H1 (cell line): ENCODE data around the gene STX11. TPM values are rescaled to one million over a fixed set of nuclear protein-coding genes. Genes with fewer than 3 reads are reported as not detected.

ENCODE experiments used
- CTCF ChIA-PET: fragments of 300-600 bp; sonication (Branson Sonifier 250); formaldehyde crosslinking; loops from one replicate; lab custom pipeline; 2021; ENCODE audit not compliant: partially characterized antibody; lab: Charles Lee
- POLR2A ChIA-PET: fragments of 300-600 bp; sonication (Branson Sonifier 250); formaldehyde crosslinking; loops from one replicate; lab custom pipeline; 2021; ENCODE audit warnings: inconsistent platforms; ENCODE audit not compliant: partially characterized antibody; lab: Charles Lee
- DNase-seq, 2 experiments: peaks; one replicate each; pipeline versions ENCODE4 v3.0.0 to v3.0.0-alpha.2; 2010 to 2022; ENCODE audit warnings: low spot score in 2 of 2, low read depth in 1 of 2, mixed read lengths in 1 of 2
- FAIRE-seq: peaks from 2 replicates; lab custom pipeline; 2011; peaks lifted over from hg19 to GRCh38; lab: Jason Lieb, UNC
- H2AFZ ChIP-seq: 2 replicates; pipeline ENCODE4 v1.8.1; 2012; ENCODE audit warnings: low read length, inconsistent platforms
- H2AK5ac ChIP-seq: 2 replicates; pipeline ENCODE4 v1.6.1; 2013; ENCODE audit warnings: low read depth, low read length
- H2BK120ac ChIP-seq: replicated peaks from 2 replicates; pipeline ENCODE3; 2013; ENCODE audit warnings: low read depth, low read length, inconsistent platforms
- H2BK12ac ChIP-seq: 2 replicates; pipeline ENCODE4 v1.6.1; 2013; ENCODE audit warnings: low read depth, low read length
- H2BK15ac ChIP-seq: 2 replicates; pipeline ENCODE4 v1.6.1; 2013; ENCODE audit warnings: low read length
- H2BK20ac ChIP-seq: 2 replicates; pipeline ENCODE4 v1.6.1; 2013; ENCODE audit warnings: low read length
- H2BK5ac ChIP-seq: 2 replicates; pipeline ENCODE4 v1.6.1; 2013; ENCODE audit warnings: low read depth, low read length
- H3K14ac ChIP-seq: 2 replicates; pipeline ENCODE4 v1.6.1; 2013; ENCODE audit warnings: inconsistent platforms; ENCODE audit not compliant: insufficient read length
- H3K18ac ChIP-seq: 2 replicates; pipeline ENCODE4 v1.6.1; 2013; ENCODE audit warnings: low read length; ENCODE audit errors: extremely low read depth
- H3K23ac ChIP-seq: 2 replicates; pipeline ENCODE4 v1.6.1; 2013; ENCODE audit warnings: inconsistent platforms; ENCODE audit not compliant: insufficient read length
- H3K23me2 ChIP-seq: 2 replicates; pipeline ENCODE4 v1.6.1; 2013; ENCODE audit warnings: low read depth, low read length
- H3K27ac ChIP-seq: 2 replicates; pipeline ENCODE4 v1.6.1; 2011; ENCODE audit warnings: low read depth, low read length, inconsistent platforms
- H3K27me3 ChIP-seq, 4 experiments: replicated peaks in 1 of 4; 1 replicate in 1 of 4; 2 replicates in 3 of 4; pipeline versions ENCODE4 v1.6.1 to v1.8.1; 2011 to 2013; ENCODE audit warnings: low read length in 3 of 4, mild to moderate bottlenecking in 3 of 4, inconsistent platforms in 2 of 4, mixed read lengths in 2 of 4, moderate library complexity in 1 of 4; ENCODE audit not compliant: control insufficient read depth in 3 of 4, insufficient read depth in 3 of 4; ENCODE audit errors: extremely low read depth in 1 of 4
- H3K36me3 ChIP-seq, 4 experiments: 2 replicates each; pipeline versions ENCODE4 v1.6.1 to v1.8.1; 2011 to 2013; ENCODE audit warnings: mild to moderate bottlenecking in 4 of 4, low read length in 3 of 4, moderate library complexity in 2 of 4, control low read depth in 1 of 4, inconsistent platforms in 1 of 4; ENCODE audit not compliant: insufficient read depth in 4 of 4, control insufficient read depth in 2 of 4
- H3K4ac ChIP-seq: replicated peaks from 2 replicates; pipeline ENCODE3; 2013; ENCODE audit warnings: low read length, low read depth, mixed read lengths, inconsistent platforms; ENCODE audit not compliant: insufficient read length
- H3K4me1 ChIP-seq, 4 experiments: replicated peaks in 1 of 4; 1 replicate in 1 of 4; 2 replicates in 3 of 4; pipeline versions ENCODE4 v1.6.1 to v1.8.1; 2011 to 2013; ENCODE audit warnings: low read length in 3 of 4, inconsistent platforms in 2 of 4, mixed read lengths in 1 of 4; ENCODE audit not compliant: insufficient read depth in 4 of 4, control insufficient read depth in 3 of 4
- H3K4me2 ChIP-seq, 2 experiments: 2 replicates each; pipeline versions ENCODE4 v1.6.1 to v1.8.1; 2011 to 2013; ENCODE audit warnings: low read depth in 2 of 2, low read length in 2 of 2, control low read depth in 1 of 2, inconsistent platforms in 1 of 2, mild to moderate bottlenecking in 1 of 2; ENCODE audit not compliant: insufficient read depth in 1 of 2
- H3K4me3 ChIP-seq, 4 experiments: fragments of 200-600, 300-600 bp in 1 of 4; sonication (generic), shearing (Covaris generic), sonication (Bioruptor Twin) in 1 of 4; 2 replicates each; pipeline versions ENCODE4 v1.5.1 to v1.8.1; 2011 to 2016; ENCODE audit warnings: low read length in 4 of 4, low read depth in 3 of 4, control low read depth in 2 of 4, inconsistent platforms in 2 of 4, mild to moderate bottlenecking in 2 of 4, mixed read lengths in 1 of 4, moderate library complexity in 1 of 4; ENCODE audit not compliant: insufficient read depth in 2 of 4; ENCODE audit errors: extremely low read depth in 1 of 4
- H3K56ac ChIP-seq: replicated peaks from 2 replicates; pipeline ENCODE3; 2013; ENCODE audit warnings: low read depth, mild to moderate bottlenecking, mixed read lengths, low read length, inconsistent platforms; ENCODE audit not compliant: insufficient read length
- H3K79me1 ChIP-seq: 2 replicates; pipeline ENCODE4 v1.6.1; 2013; ENCODE audit warnings: low read depth, low read length, control low read depth
- H3K79me2 ChIP-seq, 2 experiments: 2 replicates each; pipeline versions ENCODE4 v1.6.1 to v1.8.1; 2012 to 2013; ENCODE audit warnings: low read length in 2 of 2, mild to moderate bottlenecking in 2 of 2, inconsistent platforms in 1 of 2; ENCODE audit not compliant: insufficient read depth in 2 of 2, control insufficient read depth in 1 of 2
- H3K9ac ChIP-seq, 4 experiments: replicated peaks in 1 of 4; 1 replicate in 1 of 4; 2 replicates in 3 of 4; pipeline versions ENCODE4 v1.6.1 to v1.8.1; 2011 to 2013; ENCODE audit warnings: low read depth in 3 of 4, low read length in 3 of 4, control low read depth in 2 of 4, mild to moderate bottlenecking in 2 of 4, moderate library complexity in 2 of 4, inconsistent platforms in 1 of 4; ENCODE audit errors: extremely low read depth in 1 of 4
- H3K9me3 ChIP-seq, 2 experiments: 2 replicates each; pipeline versions ENCODE4 v1.6.1 to v1.8.1; 2012 to 2013; ENCODE audit warnings: mild to moderate bottlenecking in 2 of 2, moderate library complexity in 2 of 2, control low read depth in 1 of 2, inconsistent platforms in 1 of 2, low read depth in 1 of 2, low read length in 1 of 2, mixed read lengths in 1 of 2; ENCODE audit not compliant: insufficient read depth in 2 of 2
- H4K20me1 ChIP-seq, 2 experiments: replicated peaks in 1 of 2; 2 replicates each; pipeline versions ENCODE3 to v1.8.1; 2011 to 2013; ENCODE audit warnings: inconsistent platforms in 2 of 2, low read length in 2 of 2, mild to moderate bottlenecking in 1 of 2; ENCODE audit not compliant: insufficient read depth in 2 of 2, control insufficient read depth in 1 of 2
- H4K5ac ChIP-seq: 2 replicates; pipeline ENCODE4 v1.6.1; 2013; ENCODE audit warnings: low read length, low read depth, mixed read lengths, inconsistent platforms; ENCODE audit not compliant: insufficient read length
- H4K8ac ChIP-seq: 2 replicates; pipeline ENCODE4 v1.8.0; 2013; ENCODE audit warnings: mild to moderate bottlenecking, moderate library complexity, low read length, inconsistent platforms; ENCODE audit not compliant: insufficient read depth; ENCODE audit errors: extremely low read depth
- H4K91ac ChIP-seq: replicated peaks from 2 replicates; pipeline ENCODE3; 2013; ENCODE audit warnings: low read length, mixed read lengths, inconsistent platforms; ENCODE audit not compliant: insufficient read length
- CEBPB ChIP-seq: IDR thresholded peaks from 2 replicates; pipeline ENCODE4 v1.6.1; 2012; ENCODE audit warnings: low read depth, low read length
- SP4 ChIP-seq: IDR thresholded peaks from 2 replicates; pipeline ENCODE4 v1.6.1; 2012; ENCODE audit warnings: low read length, inconsistent platforms
- WGBS, 2 experiments: shearing (Covaris generic) in 1 of 2; methylation state at CpG; one replicate each; pipeline versions ENCODE4 v1.1.6 to v1.1.7; 2013 to 2015; ENCODE audit warnings: low lambda C conversion rate in 2 of 2, mixed read lengths in 2 of 2, inconsistent platforms in 1 of 2, low coverage in 1 of 2, missing lambda C conversion rate in 1 of 2; ENCODE audit not compliant: insufficient replicate concordance in 2 of 2, insufficient coverage in 1 of 2, insufficient read length in 1 of 2; ENCODE audit errors: extremely low coverage in 1 of 2, missing lambda C conversion rate in 1 of 2; 5-methylcytosine and 5-hydroxymethylcytosine counted together
- polyA plus RNA-seq, 7 experiments: library from polyadenylated mRNA; depleted of rRNA in 3 of 7; stranded (reverse) in 5 of 7; unstranded in 2 of 7; fragments of >200 nt in 5 of 7; fragments of 200-250 nt in 2 of 7; gene quantifications; 1 replicate in 5 of 7; 2 replicates in 1 of 7; 4 replicates in 1 of 7; pipeline versions ENCODE4 v1.2.1 to v1.2.3, GENCODE V29; 2011 to 2013; ENCODE audit warnings: missing spikeins in 2 of 7, mixed read lengths in 2 of 7
- total RNA-seq: library from RNA; stranded (reverse); fragmentation: NEBNext Ultra II Directional; extraction: Animal tissue kit (Norgen Biotek cat#: 25700); gene quantifications from 2 replicates; pipeline ENCODE4 v1.2.1, GENCODE V29; 2021

The STX11 gene
- total and polyA plus RNA-seq, 2 of the 8 experiments (the other 6 are each of a cell fraction or from before 2014, with no cell fraction given), result 0.15 to 0.34 TPM

DNA sequence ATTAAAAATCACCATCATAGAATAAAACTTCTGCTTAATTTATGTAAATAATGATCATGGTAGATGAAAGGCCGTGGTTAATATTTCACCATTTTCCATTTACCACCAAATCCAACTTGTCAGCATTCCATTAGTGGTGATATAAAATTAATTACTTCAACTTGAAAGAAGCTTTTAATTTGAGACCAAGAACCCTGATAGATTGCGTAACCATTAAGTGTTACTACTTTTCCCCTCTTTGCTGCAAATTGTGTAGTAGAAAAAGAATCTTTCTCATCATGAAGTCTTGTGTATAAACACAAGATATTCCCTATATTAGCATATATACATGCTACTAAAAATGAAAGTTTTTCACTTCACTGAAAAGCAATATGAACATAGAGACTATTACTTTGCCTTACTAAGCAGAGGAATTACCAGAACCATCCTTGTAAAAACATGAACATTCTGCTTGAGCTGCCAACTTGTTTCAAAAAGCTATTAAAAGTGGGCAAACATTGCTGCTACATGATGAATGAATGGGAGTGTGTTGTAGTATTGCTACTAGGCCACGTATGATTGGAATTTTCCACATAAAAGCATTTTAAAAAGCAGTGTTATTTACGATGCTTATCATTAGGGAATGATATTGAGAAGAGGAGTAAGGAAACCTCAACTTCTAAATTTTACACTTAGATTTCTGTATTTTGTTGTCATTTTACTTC lies 35.0 kb downstream of the STX11 start:
- Histone ChIP-seq H2AFZ (no peak overlapping the region), H3K18ac (no peak overlapping the region), H2BK5ac (no peak overlapping the region), H3K4me2 (no peak overlapping the region), H2AK5ac (no peak overlapping the region), H3K79me1 (no peaks in the 10 kb centered on the region), H3K9ac (no peak overlapping the region), H3K9me3 (no peaks in the 10 kb centered on the region), H4K5ac (no peak overlapping the region), H4K20me1 (no peaks in the 10 kb centered on the region), H3K23me2 (no peaks in the 10 kb centered on the region), H3K36me3 (no peaks in the 10 kb centered on the region), H3K4ac (no peak overlapping the region), H3K14ac (no peak overlapping the region), H3K27me3 (no peaks in the 10 kb centered on the region), H3K79me2 (no peaks in the 10 kb centered on the region), H2BK120ac (no peak overlapping the region), H3K23ac (no peak overlapping the region), H2BK15ac (no peak overlapping the region), H3K4me3 (no peak overlapping the region), H4K8ac (no peak overlapping the region), H3K4me1 (no peaks in the 10 kb centered on the region), H3K27ac (no peak overlapping the region), H4K91ac (no peak overlapping the region), H2BK12ac (no peak overlapping the region), H3K56ac (no peak overlapping the region), H2BK20ac (no peak overlapping the region)
- DNase-seq (no peak), FAIRE-seq (no peak)
- CTCF ChIA-PET, result interaction anchor here (0.6 kb wide), 1 partner anchor 1046 kb away, joined by 3 read pairs; no protein-coding TSS in a partner anchor
- POLR2A ChIA-PET, result no interaction called here
- TF ChIP-seq SP4 (no peak), CEBPB (peak; percentile 82)
- WGBS, 2 experiments, result 90% methylated on average over 4 of the region's 4 CpGs; no CpG with 5 or more reads in 1 of the 2 experiments
